NCI-H226 (cell line): ENCODE measurements around the gene ZDHHC20.
A peak's percentile ranks its signal among the peaks of the same experiment; 100 is the strongest.

Source experiments
- DNase-seq: peaks from one replicate; pipeline ENCODE4 v3.0.0-alpha.2; 2015

ZDHHC20 gene

DNA sequence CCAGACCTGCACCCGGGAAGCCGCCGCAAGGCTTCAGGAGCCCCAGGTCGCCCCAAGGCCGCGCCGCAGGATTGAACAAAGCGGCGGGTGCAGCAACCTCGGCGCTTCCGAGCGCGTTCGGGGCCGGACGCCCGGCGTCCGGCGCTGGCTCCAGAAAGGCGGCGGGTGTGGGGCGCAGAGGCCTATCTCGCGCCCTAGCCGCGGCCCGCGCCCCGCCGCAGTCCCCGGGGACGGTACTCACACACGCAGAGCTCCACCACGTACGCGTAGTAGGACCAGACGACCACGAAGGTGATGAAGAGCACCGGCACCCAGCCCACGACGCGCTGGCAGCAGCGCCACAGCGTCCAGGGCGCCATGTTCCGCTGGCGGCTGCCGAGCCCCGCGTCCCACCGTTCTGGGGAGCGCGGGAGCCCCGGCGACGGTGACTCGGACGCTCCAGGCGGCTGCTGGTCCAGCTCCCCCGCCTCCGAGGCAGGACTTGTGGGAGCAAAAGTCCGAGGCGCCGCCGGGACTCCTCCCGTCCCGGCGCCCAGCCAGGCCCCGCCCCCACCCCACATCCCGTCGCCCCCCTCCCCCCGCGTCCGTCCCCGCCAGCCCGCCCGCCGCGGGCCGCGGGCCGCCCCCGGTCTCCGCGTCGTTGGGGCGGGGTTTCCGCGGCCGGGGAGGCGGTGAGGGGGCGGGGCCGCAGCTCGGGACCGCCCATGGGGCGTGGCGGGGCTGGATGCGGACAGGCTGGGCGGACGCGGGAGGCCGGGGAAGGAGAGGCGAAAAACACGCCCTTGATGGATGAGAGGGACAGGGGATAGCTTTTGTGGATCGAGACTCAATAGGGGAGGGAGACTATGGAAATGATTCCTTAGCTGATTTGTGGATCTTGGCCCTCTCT is at the start of gene ZDHHC20:
ZDHHC20 (minus strand) TSS at position 491 of the 889 bp plus-strand sequence; CDS start at position 359, 132 bp downstream.
- DNase-seq, result peak; percentile 38

GRCh38 chr13:21504379-21504778 is 45.3 kb upstream of the ZDHHC20 start:
- no peak for DNase-seq

GRCh38 chr13:21501686-21502085 is 42.6 kb upstream of the ZDHHC20 start:
- DNase-seq, result no peak

- no peak for DNase-seq
These were observed 27.2 kb upstream of the ZDHHC20 start for GRCh38 chr13:21486322-21486721.

DNA sequence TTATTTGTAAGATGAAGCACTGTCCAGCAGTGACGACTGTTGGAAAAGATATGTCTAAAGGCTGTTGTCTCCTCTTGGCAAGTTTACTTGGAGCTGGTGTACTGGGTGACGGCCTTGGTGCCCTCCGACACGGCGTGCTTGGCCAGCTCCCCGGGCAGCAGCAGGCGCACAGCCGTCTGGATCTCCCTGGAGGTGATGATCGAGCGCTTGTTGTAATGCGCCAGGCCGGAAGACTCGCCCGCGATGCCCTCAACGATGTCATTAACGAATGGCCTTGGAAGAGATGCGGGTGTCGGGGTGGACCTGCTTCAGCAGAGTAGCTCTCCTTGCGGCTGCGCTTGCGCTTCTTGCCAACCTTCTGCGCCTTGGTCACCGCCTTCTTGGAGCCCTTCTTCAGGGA is 24.6 kb upstream of the ZDHHC20 start:
- DNase-seq, result no peak

- no peak for DNase-seq
These were observed 22.3 kb upstream of the ZDHHC20 start for GRCh38 chr13:21481359-21481758.

DNA sequence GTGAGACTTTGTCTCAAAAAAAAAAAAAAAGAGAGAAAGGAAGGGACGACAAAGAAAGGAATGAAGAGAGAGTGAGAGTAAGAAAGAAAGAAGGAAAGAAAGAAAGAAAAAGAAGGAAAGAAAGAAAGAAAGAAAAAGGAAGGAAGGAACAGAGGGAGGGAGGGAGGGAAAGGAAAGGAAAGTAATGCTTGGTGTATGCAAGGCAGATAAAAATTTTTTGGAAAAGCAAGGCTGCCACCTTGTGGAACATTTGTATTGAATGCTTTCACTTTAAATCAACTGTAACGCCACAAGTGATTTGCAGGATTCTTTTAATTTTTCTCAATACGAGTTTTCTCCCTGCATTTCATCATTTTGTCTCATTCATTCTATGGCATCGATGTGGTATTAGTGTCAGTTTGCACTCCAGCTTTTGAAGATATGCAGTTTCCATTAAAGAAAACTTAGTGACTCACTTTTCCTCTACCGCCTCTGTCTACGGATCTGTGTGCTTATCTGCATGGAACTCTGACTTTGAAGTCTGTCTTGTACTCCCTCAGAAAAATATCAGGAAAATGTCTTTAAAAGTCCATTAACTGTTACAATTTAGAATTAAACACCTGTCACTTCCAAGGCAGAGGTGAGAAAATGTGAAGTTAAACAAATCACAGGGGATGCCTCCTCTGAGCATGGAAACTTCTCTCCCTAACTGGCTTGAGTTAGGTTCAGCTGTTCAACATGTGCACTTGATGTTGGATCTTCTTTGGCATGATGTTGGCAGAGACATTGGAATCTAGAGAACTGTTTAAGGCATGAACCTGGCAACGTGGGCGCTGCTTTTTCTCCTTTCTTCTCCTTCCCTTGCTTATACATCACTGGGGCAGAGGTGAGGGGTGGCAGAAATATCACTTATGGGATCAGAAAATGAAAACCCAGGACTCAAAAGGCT is 20.0 kb upstream of the ZDHHC20 start:
- DNase-seq, result peak; percentile 9

DNA sequence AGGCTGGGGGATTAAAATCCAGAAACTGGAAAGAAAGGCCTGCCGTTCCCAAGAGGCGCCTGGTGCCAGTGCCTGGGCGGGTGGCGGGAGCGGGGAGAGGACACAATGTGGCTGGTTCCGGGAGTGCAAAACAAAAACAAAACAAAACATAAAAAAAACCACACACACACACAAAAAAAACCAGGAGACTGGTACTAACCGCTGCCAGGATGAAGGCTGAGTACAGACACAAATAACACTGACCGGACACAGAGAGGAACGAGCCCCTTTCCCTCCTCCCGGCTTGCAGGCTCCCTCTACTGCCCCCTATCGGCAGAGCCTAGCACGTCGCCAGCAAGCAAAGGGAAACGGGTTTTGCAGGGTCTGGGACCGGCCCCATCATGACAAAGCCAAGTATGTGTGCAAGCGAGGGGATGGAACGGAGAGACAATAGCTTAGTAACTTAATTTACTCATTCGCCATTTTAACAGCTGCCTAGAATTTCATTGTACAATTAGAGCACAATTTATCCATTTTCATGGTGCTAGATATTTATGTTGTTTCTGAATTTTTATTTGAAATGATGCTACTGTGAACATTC is 17.9 kb upstream of the ZDHHC20 start:
- DNase-seq, result peak; percentile 2

DNA sequence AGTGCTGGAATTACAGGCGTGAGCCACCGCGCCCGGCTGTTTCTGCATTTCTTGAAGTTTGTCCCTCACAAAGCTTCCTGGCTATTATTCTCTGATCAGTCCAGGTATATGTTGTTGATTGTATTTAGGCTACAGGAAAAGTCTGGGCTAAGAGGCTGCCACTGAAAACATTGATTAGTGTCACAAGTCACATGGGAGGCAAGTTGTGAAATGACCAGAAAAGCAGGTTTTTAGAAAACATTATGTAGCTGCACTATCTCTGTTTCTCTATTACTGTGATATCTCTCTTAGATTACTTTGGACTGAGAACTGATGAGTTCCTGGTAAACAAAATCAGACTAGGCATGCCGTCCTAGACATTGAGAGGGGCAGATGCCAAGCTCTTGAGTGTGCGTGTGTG is 16.0 kb upstream of the ZDHHC20 start:
- no peak for DNase-seq

DNA sequence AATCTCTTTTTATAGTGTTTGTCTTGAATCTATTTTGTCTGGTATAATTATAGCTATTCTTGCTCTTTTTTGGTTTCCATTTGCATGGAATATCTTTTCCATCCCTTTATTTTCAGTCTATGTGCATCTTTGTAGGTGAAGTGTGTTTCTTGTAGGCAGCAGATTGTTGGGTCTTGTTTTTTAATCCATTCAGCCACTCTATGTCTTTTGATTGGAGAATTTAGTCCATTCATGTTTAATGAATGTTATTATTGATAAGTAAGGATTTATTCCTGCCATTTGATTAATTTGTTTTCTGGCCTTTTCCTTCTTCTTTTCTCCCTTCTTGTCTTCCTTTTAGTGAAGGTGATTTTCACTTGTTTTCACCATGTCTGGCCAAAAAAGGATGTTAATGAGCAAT is 11.7 kb upstream of the ZDHHC20 start:
- DNase-seq, result no peak

DNA sequence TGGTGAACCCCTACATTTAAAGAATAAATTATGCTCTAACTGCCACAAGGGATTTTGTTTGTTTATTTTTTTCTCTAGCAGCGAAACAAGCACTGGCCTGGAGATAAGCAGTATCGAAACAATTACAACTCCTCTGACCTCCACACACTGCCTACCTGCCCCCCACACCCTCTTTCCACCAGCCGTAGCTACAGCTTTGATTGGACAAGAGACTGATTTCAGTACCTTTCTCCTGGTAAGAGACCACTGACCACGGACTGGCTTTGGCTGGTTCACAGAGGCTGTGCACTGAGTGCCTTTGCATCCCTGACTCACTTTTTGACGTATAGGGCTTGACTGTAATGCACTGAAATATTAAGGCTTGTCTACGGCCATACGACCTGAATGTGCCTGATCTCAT is 7.4 kb upstream of the ZDHHC20 start:
- no peak for DNase-seq

DNA sequence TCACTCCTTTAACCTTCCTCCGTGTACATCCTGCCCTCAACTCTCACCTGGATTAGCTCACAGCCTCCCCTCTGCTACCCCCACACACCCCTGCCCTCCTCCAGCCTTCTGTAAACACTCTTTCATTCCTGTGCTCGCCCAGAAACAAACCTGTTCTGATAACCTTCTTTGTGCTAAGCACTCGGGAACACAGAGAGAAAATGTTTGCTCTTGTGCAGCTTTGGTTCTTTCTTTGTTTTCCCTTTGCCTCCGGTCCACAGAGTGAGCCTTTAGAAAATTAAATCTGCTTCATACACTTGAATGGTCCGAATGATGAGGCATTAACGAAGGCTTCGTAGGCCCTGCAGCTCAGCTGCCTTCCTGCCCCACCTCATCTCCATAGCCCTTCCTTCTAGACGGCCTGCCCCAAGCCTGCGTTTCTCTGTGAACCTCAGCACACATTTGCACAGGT is 6.6 kb upstream of the ZDHHC20 start:
- no peak for DNase-seq

DNA sequence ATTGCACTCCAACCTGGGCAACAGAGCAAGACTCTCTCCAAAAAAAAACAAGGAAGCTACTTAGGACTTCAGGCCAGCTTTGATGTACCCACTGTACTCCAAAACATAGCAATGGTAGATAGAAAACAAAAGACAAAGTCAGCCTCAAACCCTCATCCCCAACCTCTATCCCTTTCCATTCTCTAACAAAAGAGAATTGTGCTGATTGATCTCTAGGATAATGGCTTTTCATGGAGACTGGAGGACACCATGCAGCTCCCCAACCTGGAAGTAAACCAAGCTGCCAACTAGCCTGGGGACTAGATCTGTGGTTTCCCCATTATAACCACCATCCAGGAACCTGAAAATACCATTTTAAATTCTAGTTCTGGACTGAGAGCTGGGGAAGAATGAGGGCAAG is 4.3 kb upstream of the ZDHHC20 start:
- no peak for DNase-seq

- DNase-seq, result no peak
These were observed 2.0 kb upstream of the ZDHHC20 start for GRCh38 chr13:21461131-21461530.

DNA sequence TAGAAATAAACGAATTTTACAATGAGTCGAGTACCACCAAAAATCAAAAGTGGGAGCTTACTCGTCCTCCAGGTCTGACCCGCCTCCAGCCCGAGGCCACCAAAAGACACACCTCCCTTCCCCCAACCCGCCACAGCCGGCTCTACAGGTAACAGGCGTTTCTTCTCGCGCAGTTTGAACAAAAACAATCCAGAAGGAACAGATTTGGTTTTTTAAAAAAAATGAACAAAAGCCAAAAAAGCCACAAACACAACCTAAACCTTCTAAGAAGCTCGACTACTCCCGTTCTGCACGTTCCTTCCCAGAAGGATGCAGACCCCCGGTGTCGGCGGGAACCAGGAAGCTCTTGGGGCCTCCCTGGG is 671 bp downstream of the ZDHHC20 start:
- no peak for DNase-seq

GRCh38 chr13:21453387-21454081 is 5.6 kb downstream of the ZDHHC20 start:
- no peak for DNase-seq

GRCh38 chr13:21450936-21451335 is 8.2 kb downstream of the ZDHHC20 start:
- no peak for DNase-seq

DNA sequence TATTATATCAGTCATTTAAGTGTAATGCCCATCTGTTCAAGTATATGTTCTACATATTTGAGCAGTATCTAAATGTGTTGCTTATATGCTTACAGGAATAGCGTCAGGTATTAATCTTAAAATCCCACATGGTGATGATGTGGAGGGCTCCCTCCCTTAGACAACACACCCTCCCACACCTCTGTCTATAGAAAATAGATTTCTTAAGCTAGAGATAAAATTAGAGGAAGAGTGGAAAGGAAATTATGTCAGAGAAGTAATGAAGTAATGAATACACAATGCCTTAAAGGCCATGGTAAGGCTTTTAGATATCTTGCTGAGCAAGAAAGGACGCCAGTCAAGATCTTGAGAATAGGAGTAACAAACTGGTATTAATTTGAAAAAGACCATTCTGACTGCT is 12.4 kb downstream of the ZDHHC20 start:
- no peak for DNase-seq

- DNase-seq, result no peak
These were observed 13.3 kb downstream of the ZDHHC20 start for GRCh38 chr13:21445759-21446158.

DNA sequence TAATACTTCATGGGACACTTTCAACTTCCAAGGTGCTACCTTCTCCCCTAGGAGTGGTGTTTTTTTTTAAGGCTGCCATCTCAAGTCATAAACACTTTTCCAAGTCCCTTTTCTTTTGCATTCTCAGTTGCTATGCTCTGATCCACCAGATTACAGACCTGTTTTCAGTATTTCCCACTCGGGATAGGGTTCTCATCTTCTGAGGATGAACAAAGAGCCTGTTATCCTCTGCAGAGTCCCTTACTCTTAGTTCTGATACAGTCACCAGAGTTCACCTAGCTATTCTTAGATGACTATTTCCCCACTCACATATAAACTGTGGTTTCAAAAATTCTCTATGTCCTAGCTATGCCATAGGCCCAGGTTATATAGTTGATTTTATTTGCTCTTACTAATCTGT is 15.9 kb downstream of the ZDHHC20 start:
- no peak for DNase-seq

GRCh38 chr13:21436582-21436981 is 22.5 kb downstream of the ZDHHC20 start:
- DNase-seq, result no peak

DNA sequence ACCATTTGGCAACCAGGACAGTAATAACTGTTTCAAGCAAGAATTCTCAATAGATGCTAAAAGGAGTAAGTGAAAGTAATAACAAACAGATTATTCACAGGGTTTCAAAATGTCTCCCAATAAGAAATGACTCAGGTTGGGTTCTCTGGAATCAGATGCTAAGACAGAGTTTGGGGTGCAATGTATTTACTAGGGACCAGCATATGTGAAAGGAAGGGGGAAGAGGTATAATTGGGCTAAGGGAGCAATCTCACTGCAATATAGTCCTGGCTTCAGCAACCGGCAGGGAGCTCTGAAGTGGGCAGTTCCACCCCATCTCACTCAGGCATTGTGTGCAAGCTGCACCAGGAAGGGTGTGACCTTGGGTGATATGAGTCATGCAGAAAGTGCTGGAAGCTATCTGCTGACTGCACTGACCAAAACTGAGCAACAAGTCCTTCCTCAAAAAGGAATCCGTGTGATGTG is 23.4 kb downstream of the ZDHHC20 start:
- peak; percentile 59 for DNase-seq

DNA sequence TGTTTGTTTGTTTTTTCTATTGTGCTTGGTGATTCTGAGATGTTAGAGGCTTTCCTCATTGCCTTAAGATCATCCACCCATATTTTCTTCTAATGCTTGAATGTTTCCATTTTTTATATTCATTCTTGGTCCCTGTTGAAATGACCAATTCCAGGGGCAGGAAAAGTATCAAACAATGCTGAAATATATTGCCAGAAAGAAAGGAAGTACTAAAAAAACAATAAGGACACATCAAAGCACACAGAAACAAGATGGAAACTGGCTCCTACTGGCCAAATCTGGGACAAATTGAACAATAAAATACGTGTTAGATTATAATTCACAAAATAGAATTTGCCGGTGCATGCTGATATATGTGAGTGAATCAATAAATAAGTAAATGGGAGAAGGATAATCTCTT is 23.9 kb downstream of the ZDHHC20 start:
- no peak for DNase-seq
